GM18511 (cell line): ENCODE data around the gene HMX1.

ENCODE experiments used
- ATAC-seq: cut with Tn5 transposase; IDR thresholded peaks from one replicate; pipeline ENCODE4 v1.9.1; 2021; ENCODE audit warnings: mild to moderate bottlenecking, moderate library complexity; ENCODE audit not compliant: unreplicated experiment

HMX1 gene

DNA sequence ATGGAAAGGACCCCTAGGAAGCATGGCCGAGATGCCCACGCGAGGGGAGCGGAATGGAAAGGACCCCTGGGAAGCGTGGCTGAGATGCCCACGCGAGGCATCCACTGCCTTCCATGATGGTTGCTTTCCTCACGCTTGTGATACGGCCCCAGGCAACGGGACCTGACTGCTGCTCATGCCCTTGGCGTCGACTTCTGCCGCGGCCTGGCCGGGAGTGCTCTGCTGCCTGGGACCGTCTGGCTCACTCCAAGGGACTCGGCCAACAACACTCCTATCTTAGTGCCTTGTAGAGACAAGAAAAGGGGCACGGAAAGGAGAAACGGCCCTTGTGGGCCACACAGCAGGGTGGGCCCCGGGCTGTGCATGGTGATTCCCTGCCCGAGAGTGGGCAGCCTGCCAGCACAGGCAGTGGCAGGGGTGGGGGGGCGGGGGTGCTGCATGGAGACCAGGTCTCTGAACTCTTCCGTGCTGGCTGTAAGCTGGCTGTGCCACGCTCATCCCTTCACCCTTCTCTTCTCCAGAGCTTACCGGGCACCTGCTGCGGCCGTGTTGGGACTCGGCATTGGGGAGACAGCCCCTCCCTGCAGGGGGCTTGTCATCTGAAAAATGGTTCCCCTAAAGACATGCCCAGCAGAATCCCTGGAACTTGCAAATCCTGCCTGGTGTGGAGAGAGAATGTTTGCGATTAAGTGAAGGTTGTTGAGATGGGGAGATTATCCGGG, 38.6 kb upstream of the HMX1 start:
- no peak for ATAC-seq

- no peak for ATAC-seq
Measured at GRCh38 chr4:8909548-8909947, 37.9 kb upstream of the HMX1 start.

DNA sequence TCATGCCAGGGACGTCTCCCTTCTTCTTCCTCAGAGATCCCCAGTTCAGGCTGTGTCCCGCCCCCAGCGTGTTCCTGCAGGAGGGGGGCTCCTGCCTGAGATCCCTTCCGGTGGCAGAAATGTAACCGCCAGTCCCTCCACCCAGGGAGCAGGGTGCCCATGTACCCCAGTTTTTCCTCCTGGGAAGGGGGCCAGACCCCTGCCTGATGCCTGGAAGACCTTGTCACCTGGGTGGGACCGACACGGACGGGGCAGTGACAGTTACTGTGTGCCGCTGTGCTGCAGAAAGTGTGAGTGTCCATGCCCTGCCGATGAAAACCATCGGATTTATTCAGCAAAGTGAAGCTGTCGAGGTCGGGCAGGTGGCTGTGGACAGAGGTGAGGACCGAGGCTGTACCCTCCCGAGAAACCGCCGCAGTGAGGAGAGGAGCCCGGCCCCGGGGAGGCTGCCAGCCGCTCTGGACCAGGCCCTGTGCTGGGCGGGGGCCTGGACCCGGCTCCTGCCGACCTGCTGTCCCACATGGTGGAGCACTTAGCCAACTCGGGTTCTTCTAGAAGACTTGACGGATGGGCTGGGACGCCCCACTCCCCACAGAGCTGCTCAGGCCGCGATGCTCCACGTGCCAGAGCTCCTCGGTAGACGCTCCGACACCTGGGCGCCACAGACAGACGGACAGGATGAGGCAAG, 36.7 kb upstream of the HMX1 start:
- ATAC-seq: no peak

DNA sequence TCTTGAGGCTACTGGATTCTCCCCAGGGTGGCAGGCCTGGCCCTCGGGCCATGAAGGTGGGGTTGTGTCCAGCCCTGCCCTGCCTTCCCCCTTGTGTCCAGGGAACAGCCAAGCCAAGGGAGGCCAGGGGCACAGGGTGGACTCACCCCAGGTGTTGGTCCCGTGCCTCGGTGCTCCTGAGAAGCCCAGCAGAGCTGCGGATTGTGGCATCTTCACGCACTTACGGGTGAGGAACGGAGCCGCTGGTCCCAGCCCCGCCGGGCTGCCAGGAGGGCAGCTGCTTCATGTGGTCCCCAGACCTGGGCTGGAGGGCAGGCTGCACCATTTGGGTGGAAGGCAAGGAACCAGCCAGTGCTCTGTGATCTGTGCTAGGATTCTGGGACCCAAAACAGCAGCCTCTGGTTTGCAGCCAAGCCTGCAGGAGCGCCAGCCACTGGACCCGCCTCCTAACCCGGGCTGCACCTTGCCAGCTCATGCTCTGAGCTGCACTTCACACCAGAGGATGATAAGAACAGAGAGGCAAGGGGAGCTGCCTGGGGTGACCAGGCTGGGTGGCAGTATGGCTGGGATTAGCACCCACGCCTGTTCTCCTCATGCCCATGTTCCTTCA, 36.1 kb upstream of the HMX1 start:
- ATAC-seq: no peak

DNA sequence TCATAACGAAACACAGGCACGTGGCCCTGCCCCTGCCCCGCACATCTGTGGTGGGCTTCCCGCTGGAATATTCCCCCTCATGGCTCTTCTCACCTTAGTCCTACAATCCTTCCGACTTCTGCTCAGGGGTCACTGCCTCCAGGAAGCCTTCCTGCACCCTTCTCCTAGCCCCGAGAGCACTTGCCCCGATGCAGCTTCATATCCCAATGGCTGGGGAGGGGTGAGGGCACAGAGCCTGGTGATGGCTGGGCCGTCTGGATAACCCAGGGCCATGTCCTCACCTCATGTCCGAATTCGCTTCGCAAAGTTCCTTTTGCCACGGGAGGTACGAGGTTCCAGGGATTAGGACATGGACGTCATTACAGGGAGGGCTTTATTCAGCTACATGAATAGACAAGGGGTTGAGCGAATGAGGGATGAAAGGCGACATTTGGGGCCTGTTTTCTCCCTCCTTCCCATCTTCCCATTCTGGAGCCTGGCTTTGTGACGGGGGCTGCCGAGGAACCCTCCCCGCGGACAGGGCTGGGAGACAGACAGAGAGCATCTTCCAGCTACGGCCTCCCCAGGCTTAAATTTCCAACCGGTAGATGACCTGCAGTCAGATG, 35.5 kb upstream of the HMX1 start:
- ATAC-seq: no peak

- ATAC-seq: no peak
Measured at GRCh38 chr4:8906668-8906970, 35.0 kb upstream of the HMX1 start.

DNA sequence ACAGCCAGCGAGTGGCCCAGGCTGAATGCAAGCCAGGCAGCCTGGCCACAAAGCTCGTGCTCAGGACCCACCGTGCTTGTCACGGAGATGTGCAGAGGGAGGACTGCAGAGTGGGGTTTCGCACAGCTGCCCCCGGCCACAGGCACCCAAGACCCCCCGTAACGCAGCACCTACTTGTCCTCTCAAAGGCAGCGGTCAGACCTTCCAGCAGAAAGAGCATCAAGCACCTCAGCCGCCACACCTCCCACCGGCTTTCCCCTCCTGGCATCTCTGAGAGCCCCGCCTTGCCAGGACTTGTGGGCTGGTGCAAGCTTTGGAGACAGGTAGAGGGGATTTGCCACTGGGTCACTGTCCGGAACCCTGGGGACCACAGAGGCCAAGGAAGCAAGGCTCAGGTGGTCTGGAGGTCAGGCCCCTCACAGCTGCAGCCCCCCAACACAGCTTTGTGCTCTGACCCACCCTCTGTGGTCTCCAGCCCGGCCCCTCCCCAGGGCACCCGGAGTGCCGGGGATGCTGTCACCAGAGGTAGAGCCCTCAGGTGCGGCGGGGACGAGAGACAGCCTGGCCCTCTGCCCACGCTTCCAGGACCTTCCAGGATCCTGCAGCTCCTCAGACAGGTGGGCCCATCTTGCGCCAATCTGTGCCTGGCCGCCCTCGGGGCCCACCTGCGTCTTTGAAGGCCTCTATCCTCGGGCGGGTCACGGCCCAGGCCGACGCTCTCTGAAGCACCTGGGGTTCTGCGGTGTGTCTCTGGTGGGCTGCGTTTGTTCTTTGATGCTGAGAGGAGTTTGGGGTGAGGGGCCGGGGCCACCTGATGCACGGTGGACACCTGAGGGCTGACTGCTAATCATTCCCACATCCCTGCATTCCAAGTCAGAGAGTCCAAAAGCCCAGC, 34.4 kb upstream of the HMX1 start:
- no peak for ATAC-seq

DNA sequence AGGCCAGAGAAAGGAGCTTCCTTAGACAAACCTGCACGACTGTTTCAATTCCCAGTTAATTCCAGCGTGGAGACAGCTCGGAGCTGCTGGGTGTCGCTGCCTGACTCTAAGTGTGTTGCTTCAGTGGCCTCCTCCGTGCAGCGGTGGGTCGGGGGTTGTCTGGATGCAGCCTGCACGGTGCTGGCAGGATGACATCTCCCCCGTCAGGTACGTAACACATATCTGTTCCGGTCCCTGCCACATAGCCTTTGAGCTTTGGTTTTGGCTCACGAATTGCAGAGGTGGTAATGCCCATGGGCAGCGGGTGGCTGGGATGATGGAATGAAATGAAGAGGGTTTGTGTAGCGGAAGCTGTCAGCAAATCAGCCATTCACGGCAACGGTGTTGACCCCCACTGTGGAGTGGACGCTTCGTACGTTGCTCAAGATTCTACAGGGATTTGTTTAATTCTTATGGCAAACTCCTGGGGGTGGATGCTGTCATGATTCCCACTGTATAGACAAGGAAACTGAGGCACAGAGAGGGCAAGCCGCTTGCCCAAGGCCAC, 33.7 kb upstream of the HMX1 start:
- ATAC-seq: no peak

DNA sequence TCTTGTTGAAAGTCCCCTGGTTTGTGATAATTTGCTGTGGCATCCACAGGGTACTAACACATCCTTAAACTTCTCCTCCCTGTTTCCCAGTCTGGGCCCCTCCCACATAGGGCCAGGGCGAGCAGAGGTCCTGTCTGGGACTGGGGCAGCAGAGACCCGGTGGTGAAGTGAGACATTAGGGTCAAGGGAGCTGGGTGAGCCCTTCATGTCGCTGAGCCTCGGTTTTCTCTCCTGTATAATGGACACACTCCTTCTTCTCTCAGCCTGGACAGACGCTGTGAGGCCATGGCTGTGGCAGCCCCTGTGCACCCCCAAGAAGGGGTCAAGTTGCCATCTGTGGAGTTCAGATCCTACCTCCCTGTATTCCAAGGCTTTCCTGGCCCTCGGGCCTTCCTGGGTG, 33.0 kb upstream of the HMX1 start:
- no peak for ATAC-seq

GRCh38 chr4:8904041-8904501, 32.4 kb upstream of the HMX1 start:
- no peak for ATAC-seq

DNA sequence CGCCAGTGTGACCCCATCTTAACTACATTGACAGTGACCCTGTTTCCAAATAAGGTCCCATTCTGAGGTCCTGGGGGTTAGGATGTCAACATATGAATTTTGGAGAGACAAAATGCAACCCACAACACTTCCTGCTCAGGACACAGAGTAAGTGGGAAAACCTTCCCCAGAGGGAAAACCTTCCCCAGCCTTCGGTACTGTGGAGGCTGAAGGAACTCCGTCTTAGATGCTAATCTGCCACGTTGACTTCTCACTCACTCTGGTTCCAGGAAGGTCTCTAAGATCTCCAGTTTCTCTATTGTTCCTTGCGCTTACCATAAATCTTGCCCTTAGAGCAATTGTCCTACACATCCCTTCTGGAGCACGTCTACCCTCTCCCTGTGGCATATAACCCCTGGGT, 29.7 kb upstream of the HMX1 start:
- no peak for ATAC-seq

- no peak for ATAC-seq
Measured at GRCh38 chr4:8900588-8900987, 28.9 kb upstream of the HMX1 start.

DNA sequence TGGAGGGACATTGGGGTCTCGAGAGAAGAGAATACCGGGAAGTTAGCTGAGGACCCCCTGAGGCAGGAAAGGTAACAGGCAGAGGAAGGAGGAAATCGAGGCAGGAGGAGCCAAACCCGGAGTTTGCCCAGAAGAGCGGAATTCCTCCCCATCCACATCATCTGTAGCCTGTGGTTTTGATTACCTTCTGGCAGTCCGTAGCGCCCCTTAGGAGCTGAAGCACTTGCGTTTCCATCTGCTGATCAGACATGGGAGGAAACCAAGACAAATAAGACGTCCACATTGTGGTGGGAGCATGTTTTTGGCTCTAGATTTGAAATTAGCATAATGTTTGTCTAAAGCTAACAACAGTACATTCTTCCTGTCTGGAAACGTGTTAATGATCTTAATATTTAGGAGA, 26.8 kb upstream of the HMX1 start:
- no peak for ATAC-seq

DNA sequence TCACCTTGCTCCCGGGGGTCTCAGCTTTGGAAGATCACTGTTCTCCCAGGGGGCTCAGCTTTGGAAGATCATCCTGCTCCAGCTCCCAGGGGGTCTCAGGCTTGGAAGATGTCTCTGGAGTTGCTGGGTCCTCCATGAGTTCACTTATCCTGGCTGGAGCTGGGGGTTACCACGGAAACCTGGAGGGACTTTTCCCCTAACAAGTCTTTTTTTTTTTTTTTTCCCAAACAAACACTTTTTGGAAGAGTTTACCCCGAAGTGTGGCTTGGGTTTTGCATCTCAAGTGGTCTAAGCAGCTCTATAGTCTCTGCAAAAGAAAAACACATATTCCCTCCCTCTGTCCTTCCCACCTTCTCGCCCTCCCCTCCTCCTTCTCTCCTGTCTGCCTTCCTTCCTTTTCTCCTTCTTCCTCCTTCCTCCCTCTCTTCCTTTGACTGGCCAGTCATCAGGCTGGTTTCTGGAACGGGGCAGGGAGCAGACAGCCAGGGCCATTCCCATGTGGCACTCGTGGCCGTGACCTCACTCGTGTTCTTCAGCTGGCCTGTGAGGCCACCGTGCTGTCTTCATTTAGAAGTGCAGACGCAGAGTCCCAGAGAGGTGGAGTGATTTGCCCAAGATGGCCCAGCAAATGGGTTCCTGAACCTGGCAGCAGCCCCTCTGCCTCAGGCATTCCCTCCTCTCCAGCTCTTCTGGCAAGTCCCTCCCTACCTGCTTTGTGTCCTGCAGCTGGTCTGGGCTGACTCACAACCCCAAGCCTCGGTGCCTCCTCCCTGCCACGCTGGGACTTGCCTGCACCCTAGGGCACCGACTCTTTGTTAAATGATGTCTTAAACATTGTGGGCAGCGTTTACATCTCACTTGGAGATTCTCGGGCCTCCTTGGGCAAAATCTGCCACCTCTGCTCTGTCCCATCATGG, 25.9 kb upstream of the HMX1 start:
- ATAC-seq: no peak

- no peak for ATAC-seq
Measured at GRCh38 chr4:8896506-8896905, 24.9 kb upstream of the HMX1 start.

DNA sequence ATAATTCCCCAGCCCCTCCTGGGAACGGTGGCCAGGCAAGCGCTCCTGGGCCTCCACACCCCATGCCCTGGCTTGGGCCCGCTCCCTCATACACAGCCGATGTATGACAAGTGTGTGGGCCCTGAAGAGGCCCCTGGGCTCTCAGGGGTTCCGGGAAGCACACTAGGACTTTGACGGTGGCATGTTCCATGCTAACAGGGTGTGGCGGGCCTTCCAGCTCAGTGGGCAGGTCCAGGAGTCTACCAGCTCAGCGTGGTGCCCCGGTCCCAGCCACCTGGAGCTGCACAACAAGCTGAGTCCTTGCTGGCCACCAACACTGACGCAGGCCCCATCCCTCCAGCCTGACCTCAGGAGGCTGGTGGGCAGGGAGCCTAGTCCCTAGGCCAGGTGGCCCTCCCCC, 24.4 kb upstream of the HMX1 start:
- no peak for ATAC-seq

DNA sequence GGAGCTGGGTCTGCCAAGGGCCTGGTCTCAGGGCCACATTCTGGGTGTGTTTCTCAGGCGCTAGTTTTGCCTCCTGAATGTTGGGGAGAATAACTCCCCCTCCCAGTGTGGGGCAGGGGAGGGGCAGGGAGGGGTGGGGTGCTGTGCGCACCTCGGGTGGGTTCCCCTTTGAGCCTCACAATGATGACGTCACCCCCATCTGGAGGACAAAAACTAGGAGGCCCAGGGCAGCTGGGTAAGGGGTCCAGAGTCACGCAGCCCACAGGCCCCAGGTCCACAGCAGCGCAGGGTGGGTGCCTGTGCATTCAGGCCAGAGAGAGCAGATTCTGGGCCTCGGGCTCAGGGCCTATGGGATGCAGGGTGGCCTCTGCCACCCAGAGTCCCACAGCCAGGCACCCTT, 23.7 kb upstream of the HMX1 start:
- no peak for ATAC-seq

- no peak for ATAC-seq
Measured at GRCh38 chr4:8894424-8894816, 22.8 kb upstream of the HMX1 start.

DNA sequence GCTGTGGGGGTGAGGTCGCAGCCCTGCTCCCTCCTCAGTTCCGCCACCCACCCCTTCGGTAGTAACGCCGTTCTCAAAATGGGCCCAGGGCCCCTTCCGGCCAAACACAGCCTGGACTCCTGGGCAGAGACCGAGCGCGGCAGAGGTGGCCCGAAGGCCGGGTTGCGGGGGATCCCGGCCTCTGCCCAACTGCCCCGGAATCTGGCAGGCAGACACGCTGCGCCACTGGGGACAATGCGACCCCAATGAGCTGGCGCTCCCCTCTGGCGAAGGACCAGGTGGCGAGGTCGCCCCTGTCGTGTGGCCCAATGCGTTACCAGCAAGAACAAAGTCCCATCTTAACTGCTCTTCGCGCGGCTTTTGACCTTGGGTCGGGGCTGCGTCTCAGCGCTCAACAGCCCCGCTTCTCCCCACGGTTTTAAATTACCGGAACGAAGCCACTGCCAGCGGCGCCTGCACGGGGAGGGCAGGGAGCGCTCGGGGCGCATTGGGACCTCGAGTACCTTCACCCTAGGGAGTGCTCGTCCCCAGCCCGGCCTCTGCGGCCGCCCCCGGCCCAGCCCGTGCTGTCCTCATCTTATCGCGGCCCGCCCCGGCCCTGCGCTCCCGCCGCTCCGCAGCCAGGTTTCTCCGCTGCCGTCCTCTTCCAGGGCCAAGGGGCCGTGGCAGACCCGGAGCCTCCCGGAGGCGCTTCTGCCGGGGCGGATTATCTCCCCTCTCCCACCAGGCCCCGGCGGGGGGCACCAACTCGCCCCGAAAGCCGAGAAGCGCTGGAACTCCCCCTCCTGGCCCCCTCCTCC, 22.2 kb upstream of the HMX1 start:
- no peak for ATAC-seq
